GM21360 (cell line): ENCODE measurements around the gene COX15.
"Not testable (repeated sequence)": the region's sequence is repeated elsewhere in the genome, so short reads cannot be mapped to it uniquely, and the experiment has no call there.

ENCODE experiments used
- ATAC-seq: cut with Tn5 transposase; IDR thresholded peaks from one replicate; pipeline ENCODE4 v1.9.1; 2021; ENCODE audit warnings: mild to moderate bottlenecking, moderate library complexity; ENCODE audit not compliant: unreplicated experiment

The COX15 gene

DNA sequence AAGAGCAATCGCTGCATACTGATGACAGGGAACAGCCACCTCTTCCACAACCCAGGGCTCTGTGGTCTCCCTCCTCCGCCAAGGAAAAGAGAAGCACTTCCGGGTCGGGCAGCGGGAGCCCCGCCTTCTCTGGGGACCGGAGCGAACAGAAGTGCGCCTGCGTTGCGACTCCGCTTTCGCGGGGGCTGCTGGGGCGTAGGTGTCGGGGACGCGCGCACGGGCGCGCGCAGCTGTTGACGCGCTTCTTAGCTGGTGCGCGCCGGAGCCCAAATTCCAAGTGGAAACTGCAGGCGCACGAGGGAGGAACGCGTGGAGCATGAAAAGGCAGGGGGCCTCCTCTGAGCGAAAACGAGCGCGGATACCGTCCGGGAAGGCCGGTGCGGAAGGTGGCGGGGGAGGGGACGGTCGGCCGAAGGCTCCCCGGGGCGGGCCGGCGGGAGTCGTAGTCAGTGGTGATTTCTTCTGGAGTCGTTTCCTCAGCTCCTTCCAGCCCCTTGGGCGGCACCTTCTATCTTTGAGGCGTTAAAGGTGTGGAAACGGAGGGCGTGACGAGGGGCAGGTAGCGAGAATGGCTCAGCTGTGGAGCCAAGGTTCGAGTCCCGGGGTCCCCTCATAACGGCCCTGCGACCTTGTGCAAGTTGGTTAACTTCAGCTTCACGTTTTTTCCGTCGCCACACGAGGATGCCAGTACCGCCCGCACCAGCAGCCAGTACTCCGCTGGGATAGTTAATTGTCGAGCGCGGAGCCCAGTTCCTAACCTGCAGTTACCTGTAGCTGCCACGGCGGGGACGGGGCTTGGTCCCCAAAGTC, at the start of gene COX15, which contains the start of gene CUTC:
TSS of gene COX15 (minus strand) at position 95 of the 810 bp plus-strand sequence. CDS start at position 17, 78 bp downstream.
TSS of gene CUTC (plus strand) at position 202 of the 810 bp plus-strand sequence. CDS start at position 317, 115 bp downstream.
- ATAC-seq: peak; percentile 81

DNA sequence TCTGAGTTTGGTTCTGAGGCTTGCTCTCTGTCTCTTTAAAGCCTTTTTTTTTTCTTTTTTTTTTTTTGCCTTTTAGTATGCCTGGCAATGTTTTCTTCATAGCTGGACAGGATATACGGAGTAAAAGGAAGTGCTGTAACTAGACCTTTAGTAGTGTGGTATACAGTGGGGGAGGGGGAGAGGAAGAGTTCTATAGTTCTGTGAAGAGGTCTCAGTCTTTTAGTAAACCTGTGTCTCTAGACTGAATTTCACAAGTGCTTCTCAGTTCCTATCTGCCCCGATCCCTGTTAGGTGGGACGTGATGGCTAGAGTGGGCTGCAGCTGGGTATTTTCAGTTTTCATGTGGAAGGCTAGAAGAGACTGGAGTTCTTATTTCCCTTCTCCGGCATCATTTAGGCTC, 47.4 kb upstream of the COX15 start:
- ATAC-seq: no peak

DNA sequence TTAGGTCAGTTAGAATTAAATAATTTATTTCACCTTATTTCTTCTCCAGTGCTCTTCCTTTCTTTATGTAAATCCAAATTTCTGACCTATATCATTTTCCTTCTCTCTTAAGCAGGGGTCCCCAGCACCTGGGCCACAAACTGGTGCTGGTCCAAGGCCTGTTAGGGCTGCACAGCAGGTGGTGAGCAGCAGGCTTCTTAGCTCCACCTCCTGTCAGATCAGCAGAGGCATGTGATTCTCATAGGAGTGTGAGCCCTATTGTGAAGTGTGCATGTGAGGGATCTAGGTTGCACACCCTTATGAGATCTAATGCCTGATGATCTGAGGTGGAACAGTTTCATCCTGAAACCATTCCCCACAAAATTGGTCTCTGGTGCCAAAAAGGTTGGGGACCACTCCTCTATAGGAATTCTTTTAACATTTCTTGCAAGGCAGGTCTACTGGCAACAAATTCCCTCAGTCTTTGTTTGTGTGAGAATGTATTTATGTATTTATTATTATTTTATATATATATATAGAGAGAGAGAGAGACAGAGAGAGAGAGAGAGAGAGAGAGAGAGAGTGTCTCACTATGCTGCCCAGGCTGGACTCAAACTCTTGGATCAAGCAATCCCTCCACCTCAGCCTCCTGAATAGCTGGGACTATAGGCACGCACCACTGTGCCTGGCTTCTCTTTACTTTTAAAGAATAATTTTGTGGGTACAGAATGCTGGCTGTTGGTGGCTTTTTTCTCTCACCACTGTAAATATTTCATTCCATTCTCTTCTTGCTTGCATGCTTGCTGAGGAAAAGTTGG, 46.2 kb upstream of the COX15 start:
- no peak for ATAC-seq

DNA sequence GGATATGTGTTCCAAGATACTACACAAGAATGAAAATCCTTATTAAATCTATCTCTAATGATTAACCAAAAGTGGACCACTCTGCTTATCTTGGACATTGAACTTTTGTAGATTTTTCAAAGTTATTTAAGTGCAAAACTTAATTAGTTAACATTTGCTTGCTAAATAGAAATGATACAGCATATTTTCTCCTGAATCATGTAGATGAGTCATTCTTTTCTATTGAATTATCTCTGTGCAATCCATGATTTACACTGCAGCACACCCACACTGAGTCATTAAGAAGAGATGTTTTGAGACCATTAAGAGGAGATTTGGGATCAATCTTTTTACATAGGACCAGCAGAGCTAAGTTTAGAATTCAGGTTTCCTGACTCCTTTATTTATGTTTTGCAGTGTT, 43.9 kb upstream of the COX15 start:
- no peak for ATAC-seq

DNA sequence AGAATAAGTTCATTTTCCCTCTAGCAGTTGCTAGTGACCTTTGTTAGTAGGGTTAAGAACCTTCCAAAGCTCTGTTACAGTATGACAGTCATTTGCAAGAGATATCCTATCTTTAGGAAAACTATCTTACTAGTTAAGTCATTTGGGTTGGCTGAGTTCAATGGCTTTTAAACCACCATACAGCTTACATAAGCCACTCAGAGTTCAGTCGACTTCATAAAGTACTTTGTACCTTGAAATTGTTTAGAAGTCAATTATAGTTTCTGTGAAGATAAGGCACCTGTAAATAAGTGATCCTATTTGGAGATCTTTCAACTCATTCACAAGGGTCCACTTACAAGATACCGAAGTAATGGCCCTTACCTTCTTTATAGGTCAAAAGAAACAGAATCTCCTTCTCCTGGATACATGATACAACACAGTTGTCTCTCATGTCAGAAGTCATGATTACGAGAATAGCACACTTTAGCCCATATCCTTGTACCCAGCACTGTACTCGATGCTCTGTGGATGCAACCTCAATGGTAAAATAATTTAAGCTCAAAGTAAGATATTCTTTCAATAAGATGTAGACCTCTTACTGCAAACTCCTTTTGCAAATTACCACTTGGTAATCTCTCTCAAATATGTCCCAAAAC, 38.6 kb upstream of the COX15 start:
- ATAC-seq: no peak

DNA sequence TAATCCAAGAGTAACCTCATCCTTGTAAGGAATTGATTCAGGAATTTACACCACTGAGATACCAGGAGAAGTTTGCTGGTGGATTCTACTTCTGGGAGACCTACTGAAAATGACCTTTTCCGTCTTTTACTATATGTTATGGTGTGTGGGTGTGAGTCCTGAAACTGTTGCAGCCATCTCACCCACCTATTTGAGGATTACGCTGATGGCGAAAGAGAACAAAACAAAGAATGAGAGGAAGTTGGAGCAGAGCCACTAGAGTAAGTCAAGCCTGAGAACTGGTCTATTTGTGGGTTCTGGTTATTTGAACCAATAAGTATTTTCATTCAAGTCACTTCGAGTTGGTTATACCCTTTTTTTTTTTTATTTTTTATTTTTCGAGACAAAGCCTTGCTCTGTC, 37.8 kb upstream of the COX15 start:
- ATAC-seq: no peak

DNA sequence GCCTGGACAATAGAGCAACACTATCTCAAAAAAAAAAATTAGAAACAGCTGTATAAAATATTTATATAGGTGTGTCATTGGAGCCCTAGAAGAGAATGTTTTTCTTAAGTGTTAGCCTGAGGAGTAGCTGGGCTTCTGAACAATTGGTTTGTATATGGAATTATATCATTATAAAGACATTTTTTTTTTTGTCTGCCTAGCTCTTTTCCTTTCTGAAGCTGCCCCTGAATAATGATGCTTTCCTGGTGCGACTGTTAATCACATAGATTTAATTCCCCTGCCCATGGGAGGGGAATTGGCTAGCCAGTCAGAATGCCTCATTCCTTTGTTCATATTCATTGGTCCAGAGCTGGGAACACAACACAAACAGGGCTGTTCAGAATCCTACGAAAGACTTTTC, 36.6 kb upstream of the COX15 start:
- ATAC-seq: no peak

DNA sequence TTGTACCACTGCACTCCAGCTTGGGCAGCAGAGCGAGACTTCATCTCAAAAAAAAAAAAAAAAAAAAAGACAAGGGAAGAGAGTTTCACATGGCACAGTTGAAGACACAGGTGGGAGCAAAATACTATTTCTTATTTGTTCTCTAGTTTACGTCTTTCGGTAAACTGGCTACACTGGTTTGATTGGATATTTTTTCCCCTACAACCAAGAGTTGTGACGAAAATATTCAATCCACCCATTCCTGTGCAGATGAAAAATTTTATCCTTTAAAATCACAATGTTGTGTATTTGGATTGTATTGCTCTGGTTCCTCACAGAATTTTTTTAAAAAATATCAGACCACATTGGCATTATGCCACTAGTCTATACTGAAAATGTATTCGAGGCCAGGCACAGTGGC, 36.0 kb upstream of the COX15 start:
- ATAC-seq: no peak

DNA sequence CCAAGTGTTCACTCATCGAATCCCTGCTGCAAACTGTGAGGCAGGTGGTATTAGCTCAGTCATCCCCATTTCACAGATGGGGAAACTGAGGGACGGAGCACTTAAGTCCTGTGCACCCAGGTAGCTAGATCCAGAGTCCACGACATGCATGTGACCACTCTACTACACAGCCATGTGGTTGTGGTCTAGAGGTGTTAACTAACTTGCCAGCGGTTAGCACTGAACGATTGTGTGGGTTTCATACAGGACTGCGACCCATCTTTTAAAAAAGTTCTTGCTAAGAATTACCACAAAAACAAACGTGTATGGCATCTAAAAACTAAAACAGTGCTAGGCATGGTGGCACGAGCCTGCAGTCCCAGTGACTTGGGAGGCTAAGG, 34.4 kb upstream of the COX15 start:
- ATAC-seq: peak; percentile 52

DNA sequence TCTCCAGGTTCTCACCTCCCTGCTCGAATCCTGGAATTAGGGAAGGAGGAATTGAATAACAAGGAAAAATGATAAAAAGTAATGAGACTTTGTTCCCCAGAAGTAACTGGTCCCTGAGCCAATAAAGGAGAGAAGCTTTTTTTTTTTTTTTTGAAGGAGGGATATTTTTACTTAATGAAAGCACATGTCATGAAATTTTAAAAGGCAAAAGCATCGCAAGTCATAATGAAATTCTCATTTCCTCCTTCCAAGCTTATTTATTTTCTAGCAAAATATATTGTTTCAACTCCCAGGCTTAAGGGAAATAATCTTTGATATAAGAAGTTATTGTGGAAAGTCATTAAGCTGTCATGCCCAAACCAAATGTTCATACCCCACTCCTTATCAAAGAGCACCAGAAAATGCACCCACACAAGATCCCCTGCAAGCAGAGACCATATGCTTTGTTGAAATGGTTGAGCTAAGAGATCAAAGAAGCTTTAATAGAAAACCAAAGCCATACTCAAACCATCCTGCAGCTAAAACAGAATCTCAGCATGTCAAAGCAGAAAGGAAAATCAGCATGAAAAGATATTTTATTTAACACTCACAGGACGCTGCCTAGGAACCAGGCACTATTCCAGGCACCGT, 33.9 kb upstream of the COX15 start:
- no peak for ATAC-seq

DNA sequence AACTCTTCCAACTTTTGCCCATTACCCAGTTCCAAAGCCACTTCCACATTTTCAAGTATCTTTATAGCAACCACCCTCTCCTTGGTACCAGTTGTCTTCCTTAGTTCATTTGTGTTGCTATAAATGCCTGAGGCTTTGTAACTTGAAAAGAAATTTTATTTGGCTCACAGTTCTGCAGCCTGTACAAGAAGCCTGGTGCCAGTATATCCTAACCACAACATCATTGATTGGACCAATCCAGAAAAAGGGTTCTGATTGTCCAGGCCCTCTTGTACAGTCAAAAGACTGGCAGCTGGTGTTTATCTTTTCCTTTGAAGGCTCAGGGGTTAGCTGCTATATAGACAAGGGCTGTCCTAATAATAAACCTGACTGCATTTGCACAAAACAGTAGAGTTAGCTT, 29.4 kb upstream of the COX15 start:
- no peak for ATAC-seq

DNA sequence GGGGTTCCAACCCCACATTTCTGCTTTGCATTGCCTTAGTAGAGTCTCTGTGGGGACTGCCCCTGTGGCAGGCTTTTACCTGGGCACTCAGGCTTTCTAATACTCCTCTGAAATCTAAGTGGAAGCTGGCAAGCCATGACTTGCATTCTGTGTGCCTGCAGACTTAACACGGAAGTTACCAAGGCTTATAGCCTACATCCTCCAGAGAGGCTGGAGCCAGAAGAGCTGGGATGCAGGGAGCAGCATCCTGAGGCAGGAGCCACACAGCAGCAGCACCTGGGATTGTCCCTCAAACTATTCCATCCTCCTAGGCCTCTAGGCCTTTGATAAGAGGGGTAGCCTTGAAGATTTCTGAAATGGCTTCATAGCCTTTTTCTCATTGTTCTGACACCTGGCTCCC, 28.4 kb upstream of the COX15 start:
- ATAC-seq: no peak

DNA sequence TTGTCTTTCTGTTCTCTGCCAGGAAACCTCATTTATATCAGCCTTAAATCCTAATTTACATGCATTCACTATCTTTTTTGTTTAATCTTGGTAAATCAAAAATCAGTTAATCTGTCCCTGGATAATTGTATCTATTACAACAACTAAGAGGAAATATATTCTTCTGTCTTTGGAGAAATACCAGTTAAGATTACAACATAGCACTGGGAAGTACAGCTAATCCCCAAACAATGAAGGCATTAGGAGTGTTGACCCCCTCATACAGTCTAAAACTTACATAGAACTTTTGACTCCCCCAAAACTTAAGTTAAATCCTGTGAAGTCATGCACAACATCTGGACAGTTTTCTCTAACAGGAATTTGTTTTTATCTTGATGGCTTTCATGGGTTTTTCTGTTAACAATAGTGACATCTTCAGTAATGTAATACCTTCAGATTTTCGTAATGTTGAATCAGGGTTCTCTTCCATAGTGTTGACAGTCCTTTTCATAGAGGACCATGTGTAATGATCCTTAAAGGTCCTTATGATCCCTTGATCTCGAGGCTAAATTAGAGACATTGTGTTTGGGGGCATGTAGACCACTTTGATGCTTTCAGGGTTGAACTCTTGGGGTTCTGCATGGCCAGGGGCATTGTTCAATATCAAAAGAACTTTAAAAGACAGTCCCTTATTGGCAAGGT, 26.4 kb upstream of the COX15 start:
- no peak for ATAC-seq

DNA sequence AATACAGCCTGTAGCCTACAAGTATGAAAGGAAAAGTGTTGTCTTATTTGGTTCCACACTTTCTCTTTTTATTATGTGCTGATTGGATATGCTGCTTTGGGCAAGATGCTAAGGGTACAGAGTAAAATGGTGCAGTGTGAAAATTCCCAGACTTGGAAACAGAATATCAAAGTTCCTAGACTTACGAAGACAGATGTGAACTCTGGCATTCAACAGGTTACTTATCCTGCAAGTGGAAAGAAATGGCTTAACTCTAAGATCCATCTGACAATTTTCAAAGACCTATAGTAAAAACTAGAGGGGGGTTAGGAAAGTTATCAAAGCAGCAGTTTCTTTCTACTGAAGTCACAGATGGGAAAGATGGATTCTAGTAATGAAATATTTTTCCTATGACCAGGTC, 24.2 kb upstream of the COX15 start:
- no peak for ATAC-seq

DNA sequence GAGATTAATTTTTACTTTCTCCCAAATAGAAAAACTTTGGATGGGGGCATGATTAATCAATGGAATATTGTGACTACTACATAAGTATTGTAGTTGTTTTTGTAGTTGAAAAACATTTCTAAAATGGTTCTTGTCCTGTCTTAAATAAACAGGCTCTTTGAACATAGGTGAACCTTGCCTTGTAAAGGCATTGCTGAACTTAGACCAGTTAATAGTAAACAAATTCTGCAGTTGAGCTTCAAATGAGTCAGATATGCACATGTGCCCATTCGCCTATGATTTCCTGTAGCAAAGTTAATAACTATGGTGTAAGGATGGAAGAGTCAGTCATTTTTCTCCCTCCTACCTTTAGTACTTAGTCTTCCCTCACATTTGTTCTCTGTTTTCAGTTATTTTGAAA, 22.7 kb upstream of the COX15 start:
- ATAC-seq: no peak

DNA sequence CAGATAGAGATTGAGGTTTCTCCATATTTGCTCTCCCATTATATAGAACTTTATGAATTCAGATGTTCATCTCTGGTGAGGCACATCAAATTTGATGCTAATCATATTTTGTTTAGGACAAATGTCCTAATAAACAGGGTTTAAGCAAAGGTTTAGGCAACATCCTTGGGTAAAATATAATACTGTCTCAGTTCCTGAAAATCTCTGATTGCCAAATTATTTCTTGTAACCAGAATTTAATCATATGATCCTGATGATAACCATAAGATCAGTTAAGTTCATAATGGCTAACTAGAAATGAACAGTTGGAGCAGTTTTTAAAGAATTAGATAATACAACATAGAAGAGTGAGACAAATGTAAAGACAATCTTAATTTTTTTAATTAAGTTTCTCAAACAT, 18.7 kb upstream of the COX15 start:
- ATAC-seq: no peak

DNA sequence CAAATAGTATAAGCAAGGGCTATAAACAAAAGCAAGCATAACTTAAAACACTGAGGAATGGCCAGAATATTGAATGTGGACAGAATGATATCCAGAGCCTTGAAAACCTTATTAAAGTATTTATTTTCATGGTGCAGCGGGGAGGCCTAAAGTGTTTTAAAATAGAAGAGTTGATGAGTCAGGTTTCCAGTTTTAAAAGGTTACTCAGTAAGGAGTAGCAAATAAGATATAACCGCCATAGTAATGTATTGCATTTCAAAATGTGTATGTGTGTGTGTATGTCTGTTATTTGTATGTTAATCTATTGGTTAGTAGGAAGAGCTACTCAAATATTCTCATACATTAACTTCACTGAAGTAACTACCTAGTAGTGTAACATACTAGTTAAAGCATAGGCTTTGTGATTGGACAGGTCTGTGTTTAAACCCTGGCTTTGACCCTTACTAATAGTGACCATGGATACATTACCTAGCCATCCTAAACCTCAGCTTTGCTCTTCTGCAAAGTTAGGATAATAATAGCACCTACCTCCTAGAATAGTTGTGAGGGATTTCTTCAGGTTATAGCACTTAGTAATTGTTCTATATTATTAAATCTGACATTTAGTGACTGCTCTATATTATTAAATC, 17.0 kb upstream of the COX15 start:
- no peak for ATAC-seq

DNA sequence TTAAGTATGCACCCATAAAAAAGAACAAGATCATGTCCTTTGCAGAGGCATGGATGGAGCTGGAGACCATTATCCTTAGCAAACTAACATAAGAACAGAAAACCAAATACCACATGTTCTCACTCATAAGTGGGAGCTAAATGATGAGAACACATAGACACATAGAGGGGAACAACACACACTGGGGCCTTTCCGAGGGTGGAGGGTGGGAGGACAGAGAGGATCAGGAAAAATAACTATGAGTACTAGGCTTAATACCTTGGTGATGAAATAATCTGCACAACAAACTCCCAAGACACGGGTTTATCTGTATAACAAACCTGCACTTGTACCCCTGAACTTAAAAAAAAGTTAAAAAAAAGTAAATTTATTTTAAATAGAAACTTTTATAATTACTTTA, 14.2 kb upstream of the COX15 start:
- ATAC-seq: not testable (repeated sequence)

DNA sequence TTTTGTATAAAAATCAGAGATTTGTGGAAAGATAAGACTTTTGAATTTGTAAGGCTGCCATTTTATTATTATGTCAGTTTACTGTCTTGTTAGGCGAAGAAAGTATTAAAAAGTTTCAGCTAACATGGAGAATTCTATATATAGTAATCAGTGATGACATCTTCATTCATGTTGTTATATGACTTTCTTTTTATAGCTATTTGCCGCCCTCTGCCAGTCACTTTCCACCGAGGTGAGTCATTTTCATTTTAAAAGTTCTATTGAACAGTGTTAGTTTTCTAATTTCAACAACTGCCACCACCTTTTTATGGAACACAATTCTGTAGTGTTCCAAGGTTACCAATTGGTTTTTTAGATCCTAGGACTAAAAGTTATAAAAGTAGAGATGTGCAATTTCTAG, 11.9 kb upstream of the COX15 start:
- ATAC-seq: no peak

DNA sequence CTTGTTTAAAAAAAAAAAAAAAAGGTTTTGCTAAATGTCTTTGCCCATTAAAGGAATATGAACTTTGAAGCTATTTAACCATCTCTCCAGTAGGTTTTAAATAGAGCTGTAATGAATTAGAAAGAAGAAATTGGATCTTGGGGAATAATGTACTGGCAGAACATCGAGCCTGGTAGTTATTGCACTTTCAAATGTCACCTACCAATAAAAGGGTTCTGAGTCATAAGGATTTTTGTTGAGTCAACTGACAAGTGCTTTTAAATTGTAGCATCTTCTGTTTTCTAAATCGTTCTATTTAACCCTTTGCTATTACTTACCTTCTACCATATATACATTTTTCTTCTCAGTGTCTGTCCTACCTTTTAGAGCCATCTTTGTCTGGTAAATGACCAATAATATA, 10.8 kb upstream of the COX15 start:
- ATAC-seq: no peak
